Gastrocnemius medialis (tissue), 4 donors: ENCODE results near the gene HIVEP3.

Source experiments
- CTCF ChIP-seq, 5 experiments: fragments of 450-650 bp in 3 of 5; fragments of 200-600 bp in 2 of 5; sonication (generic) in 2 of 5; IDR thresholded peaks in 4 of 5; conservative IDR thresholded peaks in 1 of 5; 1 replicate in 4 of 5; 2 replicates in 1 of 5; pipeline ENCODE4 v1.5.1; 2016 to 2019; ENCODE audit warnings: antibody characterized with exemption in 5 of 5, mild to moderate bottlenecking in 3 of 5, moderate library complexity in 3 of 5
- POLR2A ChIP-seq, 2 donors: fragments of 450-650 bp; IDR thresholded peaks; one replicate each; pipeline ENCODE4 v1.6.1; 2017; ENCODE audit warnings: antibody characterized with exemption in 2 of 2, mild to moderate bottlenecking in 2 of 2, moderate library complexity in 2 of 2

- TF ChIP-seq CTCF (IDR thresholded peaks at IDR 0.05 in 4 of 5, conservative IDR thresholded peaks at IDR 0.05 in 1 of 5): no peak
- TF ChIP-seq POLR2A (IDR thresholded peaks at IDR 0.05): no peak
Measured at GRCh38 chr1:41851589-41851988, 67.1 kb downstream of the HIVEP3 start.
